Stomach (tissue), 9 donors: ENCODE measurements around the gene CBL. TPM values are rescaled to one million over a fixed set of nuclear protein-coding genes. Genes with fewer than 3 reads are reported as not detected.

Source experiments
- DNase-seq, 2 donors: peaks; one replicate each; pipeline versions ENCODE4 v3.0.0 to v3.0.0-alpha.2; 2013 to 2019
- H3K27ac ChIP-seq, 5 donors: fragments of 200-600 bp in 4 of 5; sonication (generic) in 4 of 5; one replicate each; pipeline ENCODE4 v1.5.1; 2013 to 2019; ENCODE audit warnings: mild to moderate bottlenecking in 1 of 5, moderate library complexity in 1 of 5
- H3K27me3 ChIP-seq, 3 donors: fragments of 200-600 bp; sonication (generic); one replicate each; pipeline ENCODE4 v1.5.1; 2017 to 2019; ENCODE audit warnings: mixed run types in 1 of 3
- H3K36me3 ChIP-seq, 4 donors: fragments of 200-600 bp; sonication (generic); 1 replicate in 3 of 4; 2 replicates in 1 of 4; pipeline ENCODE4 v1.5.1; 2016 to 2019
- H3K4me1 ChIP-seq, 4 donors: fragments of 200-600 bp; sonication (generic); one replicate each; pipeline ENCODE4 v1.5.1; 2016 to 2019
- H3K4me3 ChIP-seq, 4 donors: fragments of 200-600 bp; sonication (generic) in 3 of 4; one replicate each; pipeline ENCODE4 v1.5.1; 2016 to 2019; ENCODE audit warnings: mild to moderate bottlenecking in 1 of 4
- H3K9me3 ChIP-seq, 4 donors: fragments of 200-600 bp; sonication (generic); one replicate each; pipeline ENCODE4 v1.5.1; 2016 to 2019
- CTCF ChIP-seq, 7 experiments: fragments of 450-650 bp in 4 of 7; fragments of 200-600 bp in 3 of 7; sonication (generic) in 3 of 7; IDR thresholded peaks; one replicate each; pipeline ENCODE4 v1.5.1; 2016 to 2019; ENCODE audit warnings: antibody characterized with exemption in 7 of 7, control low read depth in 2 of 7, mild to moderate bottlenecking in 1 of 7
- EP300 ChIP-seq: sonication (generic); formaldehyde crosslinking; IDR thresholded peaks from one replicate; pipeline ENCODE4 v1.6.1; 2017; ENCODE audit warnings: antibody characterized with exemption
- POLR2A ChIP-seq, 4 donors: fragments of 450-650 bp; IDR thresholded peaks; one replicate each; pipeline ENCODE4 v1.6.1; 2016; ENCODE audit warnings: antibody characterized with exemption in 4 of 4, control low read depth in 2 of 4, mild to moderate bottlenecking in 1 of 4, moderate library complexity in 1 of 4
- POLR2AphosphoS5 ChIP-seq, 3 donors: sonication (generic); formaldehyde crosslinking; IDR thresholded peaks; one replicate each; pipeline ENCODE4 v1.6.1; 2016; ENCODE audit warnings: antibody characterized with exemption in 3 of 3
- WGBS, 5 donors: extraction: QIAGEN DNeasy Blood & Tissue Kit in 3 of 5; methylation state at CpG; one replicate each; pipeline versions ENCODE4 v1.1.5 to v1.1.7; 2013 to 2018; 5-methylcytosine and 5-hydroxymethylcytosine counted together
- intact Hi-C: fragments of 100-400 bp; cut with DNase I; formaldehyde crosslinking; loops from one replicate; pipeline ENCODE4 v1.15.1; 2023; ENCODE audit warnings: low total_unique reads
- polyA plus RNA-seq, 3 donors: library from polyadenylated mRNA; stranded (reverse); fragments of 200-250 nt; gene quantifications; one replicate each; pipeline ENCODE4 v1.2.3, GENCODE V29; 2013
- small RNA-seq, 4 donors: library from RNA; depleted of rRNA; stranded (forward); fragments of <200 nt; gene quantifications; one replicate each; pipeline ENCODE3, GENCODE V24; 2016
- total RNA-seq, 5 donors: library from RNA; depleted of rRNA; stranded (reverse); fragments of >200 nt; gene quantifications; one replicate each; pipeline versions ENCODE4 v1.1.0 to v1.2.3, GENCODE V29; 2014 to 2016
- donor health status: healthy with polysubstance abuse.
- donor health status: Bipolar disorder and iron deficiency.
- donor health status: healthy.

Gene CBL
- total and polyA plus RNA-seq, 8 donors = 1.4 to 13.8 (median 7.9) TPM

- no peak for DNase-seq
- H3K27ac ChIP-seq = peak overlapping the region in 4 of 5 donors; percentile 51 to 88 (median 70)
- TF ChIP-seq EP300 = no peak
- no peak for TF ChIP-seq POLR2A (IDR thresholded peaks at IDR 0.05)
- no peak for TF ChIP-seq CTCF (IDR thresholded peaks at IDR 0.05)
- no peak for TF ChIP-seq POLR2AphosphoS5 (IDR thresholded peaks at IDR 0.05)
- intact Hi-C loops = loop anchor here (10.0 kb wide), 1 partner anchor 118 kb away; no protein-coding TSS in a partner anchor
- H3K36me3 ChIP-seq = peaks cover 0 to 27% (median 16%) of the 10 kb centered on the region in 4 donors
- 41 to 52% (median 45%) methylated on average over 7 to 13 of the region's 13 CpGs for WGBS, 5 donors
- peaks cover 0 to 4% (median 0%) of the 10 kb centered on the region in 3 donors for H3K27me3 ChIP-seq
- H3K4me1 ChIP-seq = peaks cover 13 to 51% (median 38%) of the 10 kb centered on the region in 4 donors
- H3K9me3 ChIP-seq = no peaks in the 10 kb centered on the region
- H3K4me3 ChIP-seq = peak overlapping the region; percentile 41 to 53 (median 51)
Observed at GRCh38 chr11:119357074-119357473, 150.9 kb downstream of the CBL start.

Small RNA genes lying within 50 kb of the gene (small RNA-seq; reads per million reads assigned to genes)
- gene RF01225 (0 reads per million in 4 donors), gene RNU6-262P (0 reads per million in 4 donors)

Other genes with a start within 250 kb of the CBL start
- not detected for gene FOXR1, start 234.6 kb upstream of the CBL start, total RNA-seq
- not detected for gene FOXR1, start 234.6 kb upstream of the CBL start, polyA plus RNA-seq
- 100 to 1,000 TPM in 1 of 5 donors, 10 to 100 TPM in 4; 34.8 to 310 (median 64.0) TPM for gene CENATAC, start 208.2 kb upstream of the CBL start, total RNA-seq
- 10 to 100 TPM; 17.8 to 38.0 (median 18.0) TPM for gene CENATAC, start 208.2 kb upstream of the CBL start, polyA plus RNA-seq
- gene RPS25, start 188.0 kb upstream of the CBL start, total RNA-seq = 1,000 to 10,000 TPM in 3 of 5 donors, 100 to 1,000 TPM in 2; 157 to 2,308 (median 1,395) TPM
- gene RPS25, start 188.0 kb upstream of the CBL start, polyA plus RNA-seq = 1,000 to 10,000 TPM; 2,403 to 3,218 (median 2,977) TPM
- gene TRAPPC4, start 187.6 kb upstream of the CBL start, total RNA-seq = 10 to 100 TPM; 13.4 to 81.4 (median 20.0) TPM
- gene TRAPPC4, start 187.6 kb upstream of the CBL start, polyA plus RNA-seq = 10 to 100 TPM; 29.6 to 49.6 (median 34.1) TPM
- gene SLC37A4, start 175.5 kb upstream of the CBL start, total RNA-seq = 100 to 1,000 TPM in 1 of 5 donors, 10 to 100 TPM in 4; 16.3 to 126 (median 23.5) TPM
- 10 to 100 TPM; 12.4 to 14.6 (median 13.0) TPM for gene SLC37A4, start 175.5 kb upstream of the CBL start, polyA plus RNA-seq
- gene HYOU1, start 149.1 kb upstream of the CBL start, total RNA-seq = 100 to 1,000 TPM in 2 of 5 donors, 10 to 100 TPM in 3; 46.1 to 127 (median 80.0) TPM
- gene HYOU1, start 149.1 kb upstream of the CBL start, polyA plus RNA-seq = 10 to 100 TPM; 12.7 to 57.2 (median 26.7) TPM
- 100 to 1,000 TPM in 1 of 5 donors, 10 to 100 TPM in 3, 1 to 10 TPM in 1; 8.2 to 190 (median 21.1) TPM for gene VPS11, start 138.5 kb upstream of the CBL start, total RNA-seq
- gene VPS11, start 138.5 kb upstream of the CBL start, polyA plus RNA-seq = 10 to 100 TPM; 25.5 to 43.1 (median 40.9) TPM
- 10 to 100 TPM in 1 of 5 donors, 1 to 10 TPM in 3, not detected in 1; 3.8 to 15.9 (median 8.1) TPM for gene HMBS, start 121.5 kb upstream of the CBL start, total RNA-seq
- 10 to 100 TPM; 23.0 to 25.0 (median 23.5) TPM for gene HMBS, start 121.5 kb upstream of the CBL start, polyA plus RNA-seq
- 10 to 100 TPM in 3 of 5 donors, 1 to 10 TPM in 2; 2.3 to 27.7 (median 13.2) TPM for gene DPAGT1, start 104.5 kb upstream of the CBL start, total RNA-seq
- gene DPAGT1, start 104.5 kb upstream of the CBL start, polyA plus RNA-seq = 10 to 100 TPM; 14.4 to 28.5 (median 14.5) TPM
- 10 to 100 TPM in 3 of 5 donors, 1 to 10 TPM in 2; 2.6 to 19.9 (median 13.4) TPM for gene C2CD2L, start 99.0 kb upstream of the CBL start, total RNA-seq
- 1 to 10 TPM; 1.7 to 6.1 (median 2.4) TPM for gene C2CD2L, start 99.0 kb upstream of the CBL start, polyA plus RNA-seq
- gene HINFP, start 84.8 kb upstream of the CBL start, total RNA-seq = 10 to 100 TPM; 17.1 to 80.8 (median 43.6) TPM
- gene HINFP, start 84.8 kb upstream of the CBL start, polyA plus RNA-seq = 10 to 100 TPM in 2 of 3 donors, 1 to 10 TPM in 1; 9.2 to 11.9 (median 10.1) TPM
- under 1 TPM in 1 of 5 donors, not detected in 4; 0.37 TPM for gene ABCG4, start 57.3 kb upstream of the CBL start, total RNA-seq
- under 1 TPM in 2 of 3 donors, not detected in 1; 0.06 to 0.10 TPM for gene ABCG4, start 57.3 kb upstream of the CBL start, polyA plus RNA-seq
- 100 to 1,000 TPM in 1 of 5 donors, 10 to 100 TPM in 3, 1 to 10 TPM in 1; 7.0 to 101 (median 17.9) TPM for gene NLRX1, start 37.6 kb upstream of the CBL start, total RNA-seq
- 10 to 100 TPM in 1 of 3 donors, 1 to 10 TPM in 2; 3.8 to 10.4 (median 4.8) TPM for gene NLRX1, start 37.6 kb upstream of the CBL start, polyA plus RNA-seq
- 100 to 1,000 TPM in 1 of 5 donors, 10 to 100 TPM in 1, 1 to 10 TPM in 2, not detected in 1; 3.3 to 130 (median 9.5) TPM for gene NHERF4, start 20.9 kb upstream of the CBL start, total RNA-seq
- 1 to 10 TPM in 2 of 3 donors, under 1 TPM in 1; 0.13 to 2.4 (median 2.1) TPM for gene NHERF4, start 20.9 kb upstream of the CBL start, polyA plus RNA-seq
- gene MCAM, start 110.8 kb downstream of the CBL start, total RNA-seq = 100 to 1,000 TPM in 3 of 5 donors, 10 to 100 TPM in 2; 49.6 to 379 (median 111) TPM
- gene MCAM, start 110.8 kb downstream of the CBL start, polyA plus RNA-seq = 10 to 100 TPM in 2 of 3 donors, 1 to 10 TPM in 1; 7.3 to 54.8 (median 16.0) TPM
- gene RNF26, start 128.2 kb downstream of the CBL start, total RNA-seq = 10 to 100 TPM in 2 of 5 donors, 1 to 10 TPM in 2, not detected in 1; 1.3 to 45.8 (median 11.7) TPM
- 10 to 100 TPM in 2 of 3 donors, 1 to 10 TPM in 1; 7.0 to 14.8 (median 10.3) TPM for gene RNF26, start 128.2 kb downstream of the CBL start, polyA plus RNA-seq
- 100 to 1,000 TPM in 1 of 5 donors, 10 to 100 TPM in 4; 11.4 to 169 (median 17.4) TPM for gene C1QTNF5, start 134.5 kb downstream of the CBL start, total RNA-seq
- gene C1QTNF5, start 134.5 kb downstream of the CBL start, polyA plus RNA-seq = 10 to 100 TPM; 12.7 to 30.3 (median 20.6) TPM
- not detected for gene MFRP, start 140.4 kb downstream of the CBL start, total RNA-seq
- not detected for gene MFRP, start 140.4 kb downstream of the CBL start, polyA plus RNA-seq
- 10 to 100 TPM in 1 of 5 donors, 1 to 10 TPM in 4; 1.4 to 17.4 (median 3.1) TPM for gene USP2, start 175.4 kb downstream of the CBL start, total RNA-seq
- 1 to 10 TPM; 1.4 to 7.8 (median 2.6) TPM for gene USP2, start 175.4 kb downstream of the CBL start, polyA plus RNA-seq
- gene THY1, start 216.8 kb downstream of the CBL start, total RNA-seq = 10 to 100 TPM in 2 of 5 donors, 1 to 10 TPM in 3; 1.2 to 12.5 (median 8.1) TPM
- 10 to 100 TPM in 1 of 3 donors, 1 to 10 TPM in 2; 4.9 to 13.7 (median 7.6) TPM for gene THY1, start 216.8 kb downstream of the CBL start, polyA plus RNA-seq